ENCODE results near the gene ORC6.
"Not testable (repeated sequence)": the region's sequence is repeated elsewhere in the genome, so short reads cannot be mapped to it uniquely, and the experiment has no call there.

ORC6 gene

DNA sequence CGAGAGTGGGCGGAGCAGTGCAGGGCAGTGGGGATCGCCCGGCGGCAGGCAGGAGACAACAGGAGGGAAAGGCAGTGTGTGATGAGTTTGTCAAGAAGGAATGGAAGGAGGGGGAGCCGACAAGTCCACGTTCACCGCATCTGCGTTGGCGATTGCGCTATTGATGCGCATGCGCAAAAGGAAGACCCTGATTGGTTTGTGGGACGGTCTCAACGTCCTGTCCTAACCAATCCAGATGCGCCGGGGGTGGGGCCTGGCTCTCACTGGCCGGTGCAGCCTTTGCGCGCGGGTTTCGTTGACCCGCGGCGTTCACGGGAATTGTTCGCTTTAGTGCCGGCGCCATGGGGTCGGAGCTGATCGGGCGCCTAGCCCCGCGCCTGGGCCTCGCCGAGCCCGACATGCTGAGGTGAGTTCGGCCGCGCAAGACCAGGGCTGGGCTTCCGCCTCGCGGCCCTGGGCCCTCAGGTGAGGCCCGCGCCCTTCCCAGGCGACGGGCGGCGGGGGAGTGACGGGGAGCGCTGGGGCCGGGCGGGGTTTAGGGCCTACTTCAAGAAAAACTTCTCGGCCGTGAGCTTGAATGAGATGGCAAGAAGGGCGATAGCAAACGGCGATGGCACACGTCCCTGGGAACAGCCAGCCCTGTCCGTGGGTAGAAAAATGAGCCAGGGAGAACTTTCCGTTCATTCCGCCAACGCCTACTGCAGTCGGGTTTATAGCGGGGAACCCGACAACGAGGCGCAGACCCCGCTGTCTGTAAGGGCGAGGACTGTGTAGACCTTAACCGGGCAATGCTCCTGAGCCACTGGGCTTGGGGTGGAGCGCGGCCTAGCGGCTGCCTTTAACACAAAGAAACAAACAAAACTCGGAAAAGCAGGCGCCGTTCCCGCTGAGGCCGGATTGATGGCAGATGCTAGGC, at the start of gene ORC6:
Gene ORC6, plus strand, starts transcription at position 295 of the 916 bp plus-strand sequence. Its CDS starts 47 bp downstream, at position 342.
- DNase-seq (ENCODE audit: low read depth in 2 of 2) = peak; percentile 97

DNA sequence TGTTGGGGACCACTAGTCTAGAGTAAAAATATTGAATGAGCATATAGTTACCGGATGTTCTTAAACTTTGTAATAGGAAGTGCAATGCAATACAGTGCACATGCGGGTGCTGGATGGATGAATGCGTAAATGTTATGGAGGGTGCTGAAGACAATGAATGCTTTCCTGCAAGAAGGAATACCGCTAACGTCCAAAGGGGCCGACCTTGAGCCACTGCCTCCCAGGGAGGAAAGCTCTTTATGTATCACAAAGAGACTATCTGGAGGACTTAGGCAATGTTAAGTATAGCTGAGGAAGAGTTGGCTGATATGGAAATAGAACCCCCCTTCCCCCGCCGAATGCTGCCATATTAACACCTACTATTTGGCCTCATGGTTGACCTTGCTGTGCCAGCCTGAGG, 40.8 kb upstream of the ORC6 start:
- DNase-seq (ENCODE audit: low read depth in 2 of 2) = no peak

DNA sequence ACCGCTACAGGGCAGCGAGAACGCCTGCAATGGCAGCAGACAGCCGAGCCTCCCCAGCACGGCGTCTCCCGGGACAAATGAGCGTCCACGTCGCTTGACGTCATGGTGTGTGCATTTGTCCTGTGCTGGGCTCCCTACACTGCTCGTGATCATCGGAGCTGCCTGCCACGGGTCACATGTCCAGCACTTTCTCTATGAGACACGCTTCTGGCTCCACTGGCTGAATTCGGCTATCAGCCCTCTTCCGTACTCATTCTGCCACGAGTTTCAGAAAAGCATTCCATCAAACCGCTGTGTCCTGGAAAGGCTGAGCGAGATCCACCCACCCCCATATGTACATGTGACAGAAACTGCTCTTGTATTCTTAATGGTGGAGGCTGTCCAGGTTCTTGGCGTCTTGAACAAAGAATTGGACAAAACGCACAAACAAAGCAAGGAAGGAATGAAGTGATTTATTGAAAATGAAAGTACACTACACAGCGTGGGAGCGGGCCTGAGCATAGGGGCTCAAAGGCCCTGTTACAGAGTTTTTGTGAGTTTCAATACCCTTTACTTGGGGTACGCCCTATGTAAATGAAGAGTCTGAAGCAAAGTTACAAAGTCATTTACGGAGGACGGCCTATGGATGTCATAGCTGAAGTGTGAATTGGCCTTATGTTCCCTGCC, 39.7 kb upstream of the ORC6 start:
- DNase-seq (ENCODE audit: low read depth in 2 of 2) = no peak

GRCh38 chr16:46650254-46650623, 39.2 kb upstream of the ORC6 start:
- no peak for DNase-seq (ENCODE audit: low read depth in 2 of 2)

- DNase-seq (ENCODE audit: low read depth in 2 of 2) = no peak
These were observed 38.2 kb upstream of the ORC6 start for GRCh38 chr16:46651305-46651704.

DNA sequence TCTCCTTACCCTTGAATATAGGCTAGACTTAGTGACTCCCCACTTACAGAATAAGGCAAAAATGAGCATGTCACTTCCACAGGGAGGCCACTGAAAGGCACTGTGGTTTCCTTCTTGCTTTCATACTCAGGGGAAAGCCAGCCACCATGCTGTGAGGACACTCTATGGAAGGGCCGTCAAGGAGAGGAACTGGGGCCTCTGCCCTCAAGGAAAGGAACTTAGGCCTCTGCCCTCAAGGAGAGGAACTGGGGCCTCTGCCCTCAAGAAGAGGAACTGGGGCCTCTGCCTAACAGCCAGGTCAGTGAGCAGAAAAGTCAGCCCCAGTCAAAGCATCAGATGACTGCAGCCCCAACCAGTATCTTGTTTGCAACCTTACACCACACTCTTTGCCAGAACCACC, 30.5 kb upstream of the ORC6 start:
- DNase-seq (ENCODE audit: low read depth in 2 of 2) = peak in 1 of 2 donors; percentile 3

- no peak for DNase-seq (ENCODE audit: low read depth in 2 of 2)
These were observed 27.3 kb upstream of the ORC6 start for GRCh38 chr16:46662123-46662522.

GRCh38 chr16:46673320-46674013, 16.0 kb upstream of the ORC6 start:
- DNase-seq (ENCODE audit: low read depth in 2 of 2) = peak in 1 of 2 donors; percentile 20

DNA sequence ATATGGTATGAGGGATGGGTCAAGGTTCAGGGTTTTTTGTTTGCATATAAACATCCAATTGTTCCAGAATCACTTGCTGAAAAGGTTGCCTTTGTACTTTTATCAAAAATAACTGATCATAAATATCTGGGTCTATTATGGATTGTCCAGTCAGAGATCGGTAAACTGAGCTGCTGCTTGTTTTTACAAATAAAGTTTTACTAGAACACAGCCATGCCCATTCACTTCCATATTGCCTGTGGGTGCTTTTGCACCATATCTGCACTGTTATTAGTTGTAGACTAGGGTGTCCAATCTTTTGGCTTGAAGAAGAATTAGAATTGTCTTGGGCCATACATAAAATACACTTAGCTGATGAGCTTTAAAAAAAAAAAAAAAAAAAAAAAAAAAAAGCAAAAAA, 11.5 kb upstream of the ORC6 start:
- DNase-seq (ENCODE audit: low read depth in 2 of 2) = not testable (repeated sequence)

- not testable (repeated sequence) for DNase-seq (ENCODE audit: low read depth in 2 of 2)
These were observed 7.6 kb upstream of the ORC6 start for GRCh38 chr16:46681867-46682266.

DNA sequence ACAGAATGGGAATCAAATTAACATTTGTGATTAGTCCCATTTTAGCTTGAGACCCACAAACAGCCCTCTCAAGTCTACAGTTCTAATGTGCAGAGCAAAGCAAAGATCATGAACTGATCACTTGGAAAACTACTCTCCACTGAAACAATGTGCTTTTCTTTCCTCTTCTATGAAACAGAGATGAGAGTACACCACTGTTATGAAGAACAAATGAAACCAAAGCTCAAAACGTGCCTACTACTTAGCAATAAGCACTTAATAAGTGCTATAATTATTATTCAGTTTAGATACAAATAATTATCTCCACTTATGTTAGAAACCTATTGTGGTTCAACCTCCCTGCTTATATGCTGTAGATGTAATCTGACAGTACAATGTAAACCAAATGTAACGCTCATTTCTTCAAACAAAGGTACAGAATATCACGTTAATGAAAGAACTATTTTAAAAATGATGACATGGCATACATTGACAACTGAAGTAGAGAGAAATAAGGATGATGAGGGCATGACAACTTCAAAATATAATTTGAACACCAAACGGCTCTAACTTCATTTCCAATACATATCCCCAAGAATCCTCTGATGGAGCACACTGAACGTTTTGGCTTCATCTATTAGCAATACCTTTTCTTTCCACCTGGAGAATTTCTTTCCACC, 2.5 kb upstream of the ORC6 start:
- DNase-seq (ENCODE audit: low read depth in 2 of 2) = no peak

DNA sequence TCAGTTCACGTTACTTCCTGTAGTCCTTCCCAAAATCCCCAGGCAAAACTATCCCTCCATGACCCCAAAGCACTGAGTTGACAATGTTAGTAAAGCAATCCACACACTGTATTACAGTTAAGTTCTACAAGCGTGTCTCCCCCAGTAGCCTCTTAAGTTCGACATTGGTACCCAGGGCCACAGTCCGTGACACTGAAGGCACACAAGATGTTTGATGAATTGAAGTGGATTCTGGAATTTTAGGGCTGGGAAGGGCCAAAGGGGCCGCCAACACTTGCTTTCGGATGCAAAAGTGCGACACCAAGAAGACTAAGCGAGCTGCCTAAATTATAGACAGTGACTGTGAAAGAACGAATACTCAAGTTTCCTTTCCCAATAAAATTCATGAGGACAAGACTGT, 2.0 kb upstream of the ORC6 start:
- DNase-seq (ENCODE audit: low read depth in 2 of 2) = no peak

DNA sequence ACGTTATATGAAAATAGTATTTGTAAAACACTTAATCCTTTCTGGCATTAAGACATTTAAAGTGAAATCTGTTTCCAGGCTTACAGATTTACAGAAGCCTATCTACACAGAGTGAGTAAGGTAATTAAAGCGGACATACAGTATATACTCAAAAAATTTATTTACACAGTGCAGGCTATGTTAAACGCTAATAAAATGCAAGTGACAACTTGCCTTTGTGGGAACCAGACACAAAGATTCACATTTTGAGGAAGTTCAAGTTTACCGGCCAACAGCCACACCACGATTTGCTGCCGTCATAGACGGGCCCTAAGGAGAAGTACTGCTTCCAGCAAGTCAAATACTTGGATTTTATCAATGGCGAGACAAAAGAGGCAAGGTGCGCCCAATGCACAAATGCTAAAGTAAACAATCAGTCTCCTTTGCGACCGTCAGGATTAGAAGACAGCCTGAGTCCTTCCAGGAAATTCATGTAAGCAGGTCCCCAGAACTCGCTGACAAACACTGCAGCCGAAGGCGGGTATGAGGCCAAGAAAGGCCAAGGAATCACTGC, 1.3 kb upstream of the ORC6 start:
- DNase-seq (ENCODE audit: low read depth in 2 of 2) = no peak

DNA sequence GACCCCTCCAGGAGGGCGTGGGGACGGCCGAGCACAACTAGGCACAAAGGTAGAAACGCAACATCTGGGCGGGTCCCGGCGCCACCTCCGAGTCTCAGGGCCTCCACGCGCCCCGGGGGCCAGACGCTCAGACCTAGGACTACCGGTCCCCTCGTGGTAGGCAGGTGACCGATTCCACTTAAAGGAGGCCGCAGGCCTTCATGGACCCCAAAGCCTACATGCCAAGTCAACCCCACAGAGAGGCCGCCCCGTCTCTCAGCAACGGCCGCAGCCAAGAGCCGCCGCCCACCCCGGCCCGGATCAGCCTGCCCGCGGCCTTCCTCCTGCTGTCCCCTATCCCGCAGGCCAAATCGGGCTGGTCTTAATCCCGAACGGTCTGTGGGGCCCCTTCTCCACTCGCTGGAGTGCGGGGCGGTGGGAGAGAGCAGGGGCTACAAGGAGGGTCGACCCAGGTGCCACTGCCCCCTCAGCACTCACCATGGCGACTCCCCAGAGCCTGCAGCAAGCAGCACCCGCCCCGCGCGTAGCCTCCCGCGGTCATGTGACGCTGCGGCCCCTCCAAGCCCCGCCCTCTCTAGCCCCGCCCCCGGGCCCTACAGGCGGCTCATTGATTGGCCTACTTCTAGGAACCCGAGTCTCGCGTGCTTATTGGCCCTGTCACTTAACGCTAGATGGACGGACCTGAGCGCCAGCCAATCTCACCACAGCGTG, 650 bp upstream of the ORC6 start, which contains the start of gene VPS35:
Gene VPS35, minus strand, starts transcription at position 525 of the 711 bp plus-strand sequence. Its CDS starts 45 bp downstream, at position 480.
- peak; percentile 99 to 100 for DNase-seq (ENCODE audit: low read depth in 2 of 2)

DNA sequence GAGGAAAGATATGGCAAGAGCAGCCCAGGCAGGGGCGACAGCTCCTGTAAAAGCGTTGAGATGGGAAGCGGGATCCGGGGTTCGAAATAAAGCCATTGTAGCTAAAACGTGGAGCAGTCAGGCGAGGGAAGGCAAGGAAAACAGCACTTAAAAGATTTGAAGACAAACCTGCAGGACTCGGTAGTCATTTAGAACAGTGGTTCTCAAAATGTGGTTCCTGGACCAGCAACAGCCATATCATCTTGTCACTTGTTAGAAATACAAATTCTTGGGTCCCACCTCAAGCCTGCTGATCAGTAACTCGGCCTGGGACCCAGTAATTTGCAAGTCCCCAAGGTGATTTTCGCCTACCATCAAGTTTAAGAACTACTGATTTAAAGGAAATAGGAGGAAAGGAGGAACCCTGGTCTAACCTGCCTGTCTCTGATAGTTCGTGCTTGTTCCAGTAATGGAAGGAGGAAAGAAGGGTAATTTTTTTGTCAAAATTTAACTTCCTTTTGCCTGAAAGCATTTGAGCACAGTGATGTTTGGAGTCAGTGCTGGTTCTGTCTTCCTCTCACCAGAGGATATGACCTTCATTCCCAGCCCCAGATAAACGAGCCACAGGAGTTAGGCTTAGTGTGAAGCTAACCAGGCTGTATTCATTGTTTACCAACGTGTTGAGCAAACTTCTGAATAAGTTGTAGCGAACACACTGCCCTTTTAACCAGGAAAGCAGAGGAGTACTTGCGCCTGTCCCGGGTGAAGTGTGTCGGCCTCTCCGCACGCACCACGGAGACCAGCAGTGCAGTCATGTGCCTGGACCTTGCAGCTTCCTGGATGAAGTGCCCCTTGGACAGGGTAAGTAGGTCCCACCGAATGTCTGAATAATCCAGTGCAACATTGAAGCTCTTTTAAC, 1.1 kb downstream of the ORC6 start:
- DNase-seq (ENCODE audit: low read depth in 2 of 2) = no peak

DNA sequence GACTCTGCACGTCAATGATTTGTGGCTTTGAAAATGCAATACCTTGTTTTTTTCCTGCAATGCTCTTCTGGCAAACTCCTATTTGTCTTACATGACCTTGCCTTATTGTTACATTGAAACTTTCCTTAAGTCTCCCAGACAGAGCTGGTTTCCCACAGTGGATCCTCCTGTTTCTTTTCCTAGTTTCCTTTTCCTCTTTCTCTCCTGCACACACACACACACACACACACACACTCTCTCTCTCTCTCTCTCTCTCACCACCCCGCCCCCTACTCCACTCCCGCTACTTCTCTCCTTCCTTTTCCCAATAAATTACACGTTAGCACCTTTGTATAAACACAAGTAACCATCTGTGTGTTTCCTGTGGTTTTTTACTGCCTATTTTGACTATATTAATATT, 2.3 kb downstream of the ORC6 start:
- DNase-seq (ENCODE audit: low read depth in 2 of 2) = no peak

GRCh38 chr16:46693598-46693997, 4.1 kb downstream of the ORC6 start:
- DNase-seq (ENCODE audit: low read depth in 2 of 2) = no peak

DNA sequence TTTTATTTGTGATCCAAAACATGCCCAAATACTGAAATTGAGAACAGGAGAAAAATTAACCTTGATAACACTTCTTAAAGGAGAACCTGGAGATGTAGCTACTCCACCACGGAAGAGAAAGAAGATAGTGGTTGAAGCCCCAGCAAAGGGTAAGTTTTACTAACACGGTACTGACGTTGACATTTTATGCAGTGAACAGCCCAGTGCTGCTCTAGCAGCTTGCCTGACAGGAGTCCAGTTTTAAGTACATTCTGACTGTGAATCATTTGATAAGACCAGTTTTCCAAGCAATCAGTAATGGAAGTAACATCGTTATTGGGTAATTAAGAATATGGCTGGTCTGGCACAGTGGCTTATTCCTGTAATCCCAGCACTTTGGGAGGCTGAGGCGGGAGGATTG, 6.5 kb downstream of the ORC6 start:
- DNase-seq (ENCODE audit: low read depth in 2 of 2) = no peak

DNA sequence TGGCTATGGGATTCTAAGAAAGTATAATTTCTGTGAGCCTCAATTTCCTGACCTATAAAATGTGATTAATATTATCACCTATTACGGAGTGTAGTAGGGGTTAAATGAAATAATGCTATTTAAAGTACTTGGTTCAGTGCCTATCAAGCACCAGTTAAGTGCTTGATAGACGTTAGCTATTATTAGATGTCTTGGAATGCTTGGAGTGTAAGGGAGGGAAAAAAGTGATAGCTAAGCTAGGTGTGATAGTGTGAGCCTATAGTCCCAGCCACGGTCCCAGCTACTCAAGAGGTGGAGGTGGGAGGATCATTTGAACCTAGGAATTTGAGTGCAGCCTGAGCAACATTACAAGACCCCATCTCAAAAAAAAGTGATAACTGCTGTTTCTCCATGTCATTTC, 7.5 kb downstream of the ORC6 start:
- DNase-seq (ENCODE audit: low read depth in 2 of 2) = no peak

DNA sequence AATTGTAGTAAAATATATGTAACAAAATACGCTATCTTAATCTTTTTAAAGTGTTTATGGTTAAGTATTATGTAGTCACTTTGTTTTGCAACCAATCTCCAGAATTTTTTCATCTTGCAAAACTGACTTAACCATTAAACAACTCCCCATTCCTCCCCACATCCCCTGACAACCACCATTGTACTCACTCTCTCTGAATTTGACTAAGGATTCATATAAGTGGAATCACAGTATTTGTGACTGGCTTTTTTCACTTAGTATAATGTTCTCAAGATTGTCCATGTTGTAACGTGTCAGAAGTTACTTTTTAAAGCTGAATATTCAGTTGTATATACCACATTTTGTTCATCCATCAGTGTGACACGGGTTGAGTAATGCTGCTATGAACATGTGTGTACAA, 10.6 kb downstream of the ORC6 start:
- no peak for DNase-seq (ENCODE audit: low read depth in 2 of 2)

All from stimulated activated CD8-positive, alpha-beta memory T cell treated with anti-CD3 and anti-CD28 coated beads, Interleukin-2, amount 100 ng/mL, for 48 hours (primary cell).